TTC549 (cell line): ENCODE data around the gene NECTIN4.
"Not testable (repeated sequence)": the region's sequence is repeated elsewhere in the genome, so short reads cannot be mapped to it uniquely, and the experiment has no call there.

Experiments used
- FAIRE-seq: peaks from 2 replicates; lab custom pipeline; 2012; peaks lifted over from hg19 to GRCh38; lab: Jason Lieb, UNC

The NECTIN4 gene

GRCh38 chr1:161082483-161082882 is 6.9 kb downstream of the NECTIN4 start:
- no peak for FAIRE-seq

GRCh38 chr1:161081519-161081918 is 7.8 kb downstream of the NECTIN4 start:
- no peak for FAIRE-seq

GRCh38 chr1:161080441-161081405 is 8.6 kb downstream of the NECTIN4 start:
- no peak for FAIRE-seq

- no peak for FAIRE-seq
These were observed 9.8 kb downstream of the NECTIN4 start for GRCh38 chr1:161079436-161080110.

- no peak for FAIRE-seq
These were observed 11.9 kb downstream of the NECTIN4 start for GRCh38 chr1:161077426-161077825.

- FAIRE-seq = no peak
These were observed 12.9 kb downstream of the NECTIN4 start for GRCh38 chr1:161076410-161076809.

GRCh38 chr1:161074676-161075368 is 14.5 kb downstream of the NECTIN4 start:
- no peak for FAIRE-seq

- FAIRE-seq = no peak
These were observed 15.8 kb downstream of the NECTIN4 start for GRCh38 chr1:161073474-161074121.

GRCh38 chr1:161072751-161073449 is 16.5 kb downstream of the NECTIN4 start:
- no peak for FAIRE-seq

GRCh38 chr1:161071886-161072371 is 17.4 kb downstream of the NECTIN4 start:
- FAIRE-seq = peak; percentile 7

- no peak for FAIRE-seq
These were observed 18.6 kb downstream of the NECTIN4 start for GRCh38 chr1:161070761-161071160.

GRCh38 chr1:161069731-161070270 is 19.6 kb downstream of the NECTIN4 start, which contains the start of gene ARHGAP30:
Gene ARHGAP30 (minus strand): TSS chr1:161069891. CDS start chr1:161069624, 267 bp downstream.
- no peak for FAIRE-seq

GRCh38 chr1:161069241-161069640 is 20.1 kb downstream of the NECTIN4 start:
- FAIRE-seq = no peak

GRCh38 chr1:161068306-161069234 is 20.8 kb downstream of the NECTIN4 start:
- no peak for FAIRE-seq

- no peak for FAIRE-seq
These were observed 22.7 kb downstream of the NECTIN4 start for GRCh38 chr1:161066694-161067093.

GRCh38 chr1:161065681-161066080 is 23.7 kb downstream of the NECTIN4 start:
- FAIRE-seq = not testable (repeated sequence)

GRCh38 chr1:161063936-161064335 is 25.4 kb downstream of the NECTIN4 start:
- not testable (repeated sequence) for FAIRE-seq

GRCh38 chr1:161061419-161061818 is 27.9 kb downstream of the NECTIN4 start:
- no peak for FAIRE-seq

GRCh38 chr1:161059293-161059692 is 30.1 kb downstream of the NECTIN4 start:
- no peak for FAIRE-seq

GRCh38 chr1:161054805-161055204 is 34.6 kb downstream of the NECTIN4 start:
- no peak for FAIRE-seq
